ENCODE results near the gene BMERB1.

The BMERB1 gene

GRCh38 chr16:15552507-15552906, 118.1 kb downstream of the BMERB1 start:
- Mint-ChIP-seq H3K9me3 (no peaks in the 10 kb centered on the region), H3K4me3 (no peak overlapping the region), H3K27me3 (ENCODE audit: low read depth, poor library complexity) (no peaks in the 10 kb centered on the region), H3K36me3 (ENCODE audit: low read depth) (peaks cover 27% of the 10 kb centered on the region), H3K27ac (no peak overlapping the region), H3K4me1 (peaks cover 22% of the 10 kb centered on the region)
- no peak for DNase-seq
- no peak for TF ChIP-seq CTCF (IDR thresholded peaks at IDR 0.05)

- Mint-ChIP-seq H3K4me3 (no peak overlapping the region), H3K36me3 (ENCODE audit: low read depth) (peaks cover 27% of the 10 kb centered on the region), H3K27me3 (ENCODE audit: low read depth, poor library complexity) (no peaks in the 10 kb centered on the region), H3K9me3 (no peaks in the 10 kb centered on the region), H3K27ac (no peak overlapping the region), H3K4me1 (peaks cover 22% of the 10 kb centered on the region)
- no peak for DNase-seq
- no peak for TF ChIP-seq CTCF (IDR thresholded peaks at IDR 0.05)
Observed at GRCh38 chr16:15553313-15554088, 119.1 kb downstream of the BMERB1 start.

- Mint-ChIP-seq H3K27ac (no peak overlapping the region), H3K36me3 (ENCODE audit: low read depth) (peaks cover 25% of the 10 kb centered on the region), H3K4me3 (no peak overlapping the region), H3K27me3 (ENCODE audit: low read depth, poor library complexity) (no peaks in the 10 kb centered on the region), H3K9me3 (peaks cover 3% of the 10 kb centered on the region), H3K4me1 (peaks cover 20% of the 10 kb centered on the region)
- DNase-seq: no peak
- TF ChIP-seq CTCF (IDR thresholded peaks at IDR 0.05): no peak
Observed at GRCh38 chr16:15556130-15556529, 121.7 kb downstream of the BMERB1 start.

- Mint-ChIP-seq H3K27ac (peak overlapping the region; percentile 70), H3K27me3 (ENCODE audit: low read depth, poor library complexity) (no peaks in the 10 kb centered on the region), H3K4me1 (peaks cover 16% of the 10 kb centered on the region), H3K9me3 (peaks cover 3% of the 10 kb centered on the region), H3K36me3 (ENCODE audit: low read depth) (peaks cover 25% of the 10 kb centered on the region), H3K4me3 (no peak overlapping the region)
- no peak for TF ChIP-seq CTCF (IDR thresholded peaks at IDR 0.05)
- DNase-seq: no peak
Observed at GRCh38 chr16:15557258-15557657, 122.9 kb downstream of the BMERB1 start.

GRCh38 chr16:15559176-15559575, 124.8 kb downstream of the BMERB1 start:
- Mint-ChIP-seq H3K9me3 (peaks cover 12% of the 10 kb centered on the region), H3K27ac (no peak overlapping the region), H3K4me3 (no peak overlapping the region), H3K27me3 (ENCODE audit: low read depth, poor library complexity) (no peaks in the 10 kb centered on the region), H3K4me1 (peaks cover 34% of the 10 kb centered on the region), H3K36me3 (ENCODE audit: low read depth) (peaks cover 41% of the 10 kb centered on the region)
- DNase-seq: no peak
- no peak for TF ChIP-seq CTCF (IDR thresholded peaks at IDR 0.05)

All from nephron progenitor cell (in vitro differentiated cells).